ENCODE measurements around the gene ZNF763. TPM values are rescaled to one million over a fixed set of nuclear protein-coding genes. Genes with fewer than 3 reads are reported as not detected.

ZNF763 gene
- total RNA-seq, 2 donors from 2014 or later, result 2.3 to 5.9 TPM

GRCh38 chr19:11978492-11979100 lies 13.8 kb downstream of the ZNF763 start:
- Histone ChIP-seq H3K36me3 (peaks cover 26% of the 10 kb centered on the region), H3K9me3 (peaks cover 49% of the 10 kb centered on the region), H3K27ac (no peak overlapping the region)

GRCh38 chr19:11979527-11979926 lies 14.7 kb downstream of the ZNF763 start:
- ATAC-seq (ENCODE audit: insufficient number of reproducible peaks, low FRiP score, low read depth) (no peak), DNase-seq (ENCODE audit: low spot score) (no peak)
- no peaks in the 10 kb centered on the region for H3K27me3 ChIP-seq (replicated peaks; ENCODE audit: insufficient read depth)
- no peaks in the 10 kb centered on the region for H3K4me1 ChIP-seq (ENCODE audit: control insufficient read depth in 1 of 2, low read depth in 2 of 2)
- peak overlapping the region; percentile 20 for H3K4me3 ChIP-seq
- TF ChIP-seq CTCF (IDR thresholded peaks at IDR 0.05), result no peak
- peaks cover 49% of the 10 kb centered on the region for H3K9me3 ChIP-seq
- peaks cover 26% of the 10 kb centered on the region for H3K36me3 ChIP-seq
- H3K27ac ChIP-seq, result no peak overlapping the region

More at GRCh38 chr19:11978492-11979100, 13.8 kb downstream of the ZNF763 start:
- Histone ChIP-seq H3K4me3 (no peak overlapping the region), H3K4me1 (ENCODE audit: control insufficient read depth in 1 of 2, low read depth in 2 of 2) (no peaks in the 10 kb centered on the region), H3K27me3 (replicated peaks; ENCODE audit: insufficient read depth) (no peaks in the 10 kb centered on the region)
- TF ChIP-seq CTCF (IDR thresholded peaks at IDR 0.05), result no peak
- ATAC-seq (ENCODE audit: insufficient number of reproducible peaks, low FRiP score, low read depth) (no peak), DNase-seq (ENCODE audit: low spot score) (no peak)

GRCh38 chr19:11982526-11982925 lies 17.7 kb downstream of the ZNF763 start:
- DNase-seq (ENCODE audit: low spot score), result no peak
- no peak overlapping the region for H3K4me3 ChIP-seq
- no peaks in the 10 kb centered on the region for H3K27me3 ChIP-seq (replicated peaks; ENCODE audit: insufficient read depth)
- peaks cover 43% of the 10 kb centered on the region for H3K9me3 ChIP-seq
- peaks cover 22% of the 10 kb centered on the region for H3K36me3 ChIP-seq
- ATAC-seq (ENCODE audit: insufficient number of reproducible peaks, low FRiP score, low read depth), result no peak
- TF ChIP-seq CTCF (IDR thresholded peaks at IDR 0.05), result no peak
- H3K4me1 ChIP-seq (ENCODE audit: control insufficient read depth in 1 of 2, low read depth in 2 of 2), result no peaks in the 10 kb centered on the region
- no peak overlapping the region for H3K27ac ChIP-seq

GRCh38 chr19:11984986-11985385 lies 20.1 kb downstream of the ZNF763 start:
- no peaks in the 10 kb centered on the region for H3K27me3 ChIP-seq (replicated peaks; ENCODE audit: insufficient read depth)
- TF ChIP-seq CTCF (IDR thresholded peaks at IDR 0.05), result no peak
- H3K36me3 ChIP-seq, result no peaks in the 10 kb centered on the region
- no peak overlapping the region for H3K4me3 ChIP-seq
- no peaks in the 10 kb centered on the region for H3K4me1 ChIP-seq (ENCODE audit: control insufficient read depth in 1 of 2, low read depth in 2 of 2)
- ATAC-seq (ENCODE audit: insufficient number of reproducible peaks, low FRiP score, low read depth) (no peak), DNase-seq (ENCODE audit: low spot score) (no peak)
- peaks cover 19% of the 10 kb centered on the region for H3K9me3 ChIP-seq
- H3K27ac ChIP-seq, result no peak overlapping the region

GRCh38 chr19:11986754-11987153 lies 21.9 kb downstream of the ZNF763 start:
- DNase-seq (ENCODE audit: low spot score) (no peak), ATAC-seq (ENCODE audit: insufficient number of reproducible peaks, low FRiP score, low read depth) (no peak)
- peak overlapping the region; percentile 90 for H3K4me3 ChIP-seq
- no peak for TF ChIP-seq CTCF (IDR thresholded peaks at IDR 0.05)
- no peak overlapping the region for H3K27ac ChIP-seq
- peaks cover 3% of the 10 kb centered on the region for H3K9me3 ChIP-seq
- H3K4me1 ChIP-seq (ENCODE audit: control insufficient read depth in 1 of 2, low read depth in 2 of 2), result no peaks in the 10 kb centered on the region
- no peaks in the 10 kb centered on the region for H3K27me3 ChIP-seq (replicated peaks; ENCODE audit: insufficient read depth)
- H3K36me3 ChIP-seq, result no peaks in the 10 kb centered on the region

All from thoracic aorta (tissue), 2 donors.